ENCODE data around the gene ANK2. TPM values are rescaled to one million over a fixed set of nuclear protein-coding genes. Genes with fewer than 3 reads are reported as not detected.

ANK2 gene
- total RNA-seq, 8 experiments from 2014 or later, result 46.7 to 361 (median 116) TPM

- no peak overlapping the region for H3K4me3 ChIP-seq
- no peak overlapping the region for H3K27ac ChIP-seq
- in situ Hi-C loops (cut with MboI; ENCODE audit: low pct_unique_long_range_greater_than_20kb in 2 of 9, low sequenced_read_pairs in 9 of 9, unreplicated experiment in 9 of 9), result no loop called here
- peaks cover 0 to 7% of the 10 kb centered on the region in 2 donors for H3K4me1 ChIP-seq (replicated peaks in 1 of 2)
- ATAC-seq (replicated peaks in 6 of 8), result no peak
- 83 to 100% (median 100%) methylated on average over 1 of the region's 1 CpG; no CpG with 5 or more reads in 1 of the 10 experiments for WGBS, 10 experiments
Measured at GRCh38 chr4:113024388-113024787, 25.1 kb upstream of the ANK2 start.

GRCh38 chr4:113025416-113025815, 24.0 kb upstream of the ANK2 start:
- 86 to 100% (median 100%) methylated on average over 1 of the region's 1 CpG; no CpG with 5 or more reads in 4 of the 10 experiments for WGBS, 10 experiments
- Histone ChIP-seq H3K4me3 (no peak overlapping the region), H3K27ac (no peak overlapping the region), H3K4me1 (replicated peaks in 1 of 2) (peaks cover 3 to 9% of the 10 kb centered on the region in 2 donors)
- in situ Hi-C loops (cut with MboI; ENCODE audit: low pct_unique_long_range_greater_than_20kb in 2 of 9, low sequenced_read_pairs in 9 of 9, unreplicated experiment in 9 of 9), result no loop called here
- no peak for ATAC-seq (replicated peaks in 6 of 8)

GRCh38 chr4:113026556-113026955, 22.9 kb upstream of the ANK2 start:
- 0 to 100% (median 82%) methylated on average over 1 to 2 of the region's 2 CpGs for WGBS, 10 experiments
- no peak overlapping the region for H3K4me3 ChIP-seq
- H3K27ac ChIP-seq, result no peak overlapping the region
- in situ Hi-C loops (cut with MboI; ENCODE audit: low pct_unique_long_range_greater_than_20kb in 2 of 9, low sequenced_read_pairs in 9 of 9, unreplicated experiment in 9 of 9), result no loop called here
- H3K4me1 ChIP-seq (replicated peaks in 1 of 2), result peaks cover 6 to 12% of the 10 kb centered on the region in 2 donors
- peak in 5 of 8 experiments; percentile 46 to 90 (median 65) for ATAC-seq (replicated peaks in 6 of 8)

GRCh38 chr4:113028074-113028473, 21.4 kb upstream of the ANK2 start:
- in situ Hi-C loops (cut with MboI; ENCODE audit: low pct_unique_long_range_greater_than_20kb in 2 of 9, low sequenced_read_pairs in 9 of 9, unreplicated experiment in 9 of 9), result no loop called here
- WGBS, 10 experiments, result 79 to 100% (median 100%) methylated on average over 1 to 2 of the region's 2 CpGs; no CpG with 5 or more reads in 2 of the 10 experiments
- no peak overlapping the region for H3K4me3 ChIP-seq
- ATAC-seq (replicated peaks in 6 of 8), result no peak
- H3K4me1 ChIP-seq (replicated peaks in 1 of 2), result peaks cover 6 to 12% of the 10 kb centered on the region in 2 donors
- H3K27ac ChIP-seq, result no peak overlapping the region

- in situ Hi-C loops (cut with MboI; ENCODE audit: low pct_unique_long_range_greater_than_20kb in 2 of 9, low sequenced_read_pairs in 9 of 9, unreplicated experiment in 9 of 9), result no loop called here
- Histone ChIP-seq H3K4me3 (no peak overlapping the region), H3K4me1 (replicated peaks in 1 of 2) (peaks cover 6 to 10% of the 10 kb centered on the region in 2 donors), H3K27ac (no peak overlapping the region)
- WGBS, 10 experiments, result 0 to 100% (median 55%) methylated on average over 1 of the region's 1 CpG; no CpG with 5 or more reads in 2 of the 10 experiments
- no peak for ATAC-seq (replicated peaks in 6 of 8)
Measured at GRCh38 chr4:113031212-113031611, 18.2 kb upstream of the ANK2 start.

GRCh38 chr4:113040793-113041192, 8.7 kb upstream of the ANK2 start:
- Histone ChIP-seq H3K4me1 (replicated peaks in 1 of 2) (no peaks in the 10 kb centered on the region), H3K4me3 (no peak overlapping the region), H3K27ac (no peak overlapping the region)
- in situ Hi-C loops (cut with MboI; ENCODE audit: low pct_unique_long_range_greater_than_20kb in 2 of 9, low sequenced_read_pairs in 9 of 9, unreplicated experiment in 9 of 9), result no loop called here
- 70 to 100% (median 100%) methylated on average over 1 of the region's 1 CpG; no CpG with 5 or more reads in 3 of the 10 experiments for WGBS, 10 experiments
- no peak for ATAC-seq (replicated peaks in 6 of 8)

- no peak overlapping the region for H3K4me3 ChIP-seq
- H3K27ac ChIP-seq, result no peak overlapping the region
- 22 to 50% (median 43%) methylated on average over 2 of the region's 2 CpGs; no CpG with 5 or more reads in 2 of the 10 experiments for WGBS, 10 experiments
- no peak for ATAC-seq (replicated peaks in 6 of 8)
- in situ Hi-C loops (cut with MboI; ENCODE audit: low pct_unique_long_range_greater_than_20kb in 2 of 9, low sequenced_read_pairs in 9 of 9, unreplicated experiment in 9 of 9), result no loop called here
- no peaks in the 10 kb centered on the region for H3K4me1 ChIP-seq (replicated peaks in 1 of 2)
Measured at GRCh38 chr4:113042502-113042901, 7.0 kb upstream of the ANK2 start.

- no peak overlapping the region for H3K27ac ChIP-seq
- H3K4me1 ChIP-seq (replicated peaks in 1 of 2), result no peaks in the 10 kb centered on the region
- in situ Hi-C loops (cut with MboI; ENCODE audit: low pct_unique_long_range_greater_than_20kb in 2 of 9, low sequenced_read_pairs in 9 of 9, unreplicated experiment in 9 of 9), result no loop called here
- ATAC-seq (replicated peaks in 6 of 8), result no peak
- H3K4me3 ChIP-seq, result no peak overlapping the region
Measured at GRCh38 chr4:113043591-113043990, 5.9 kb upstream of the ANK2 start.

GRCh38 chr4:113050371-113050755, 910 bp downstream of the ANK2 start:
- peak overlapping the region in 1 of 2 donors; percentile 24 for H3K27ac ChIP-seq
- 0 to 20% (median 0%) methylated on average over 1 to 2 of the region's 2 CpGs; no CpG with 5 or more reads in 3 of the 10 experiments for WGBS, 10 experiments
- ATAC-seq (replicated peaks in 6 of 8), result peak; percentile 14 to 86 (median 44)

GRCh38 chr4:113050837-113051236, 1.4 kb downstream of the ANK2 start:
- H3K4me1 ChIP-seq (replicated peaks in 1 of 2), result peaks cover 6 to 22% of the 10 kb centered on the region in 2 donors
- in situ Hi-C loops (cut with MboI; ENCODE audit: low pct_unique_long_range_greater_than_20kb in 2 of 9, low sequenced_read_pairs in 9 of 9, unreplicated experiment in 9 of 9), result no loop called here
- 82 to 100% (median 90%) methylated on average over 2 to 3 of the region's 3 CpGs for WGBS, 10 experiments
- peak overlapping the region; percentile 38 to 45 (median 41) for H3K4me3 ChIP-seq
- no peak for ATAC-seq (replicated peaks in 6 of 8)
- H3K27ac ChIP-seq, result no peak overlapping the region

More at GRCh38 chr4:113050371-113050755, 910 bp downstream of the ANK2 start:
- peak overlapping the region; percentile 38 to 45 (median 41) for H3K4me3 ChIP-seq
- H3K4me1 ChIP-seq (replicated peaks in 1 of 2), result peaks cover 6 to 22% of the 10 kb centered on the region in 2 donors
- in situ Hi-C loops (cut with MboI; ENCODE audit: low pct_unique_long_range_greater_than_20kb in 2 of 9, low sequenced_read_pairs in 9 of 9, unreplicated experiment in 9 of 9), result no loop called here

GRCh38 chr4:113051361-113051760, 1.9 kb downstream of the ANK2 start:
- WGBS, 10 experiments, result 17 to 100% (median 76%) methylated on average over 1 to 2 of the region's 2 CpGs
- Histone ChIP-seq H3K4me1 (replicated peaks in 1 of 2) (peaks cover 6 to 22% of the 10 kb centered on the region in 2 donors), H3K27ac (no peak overlapping the region), H3K4me3 (peak overlapping the region in 4 of 5 donors; percentile 38 to 45 (median 40))
- in situ Hi-C loops (cut with MboI; ENCODE audit: low pct_unique_long_range_greater_than_20kb in 2 of 9, low sequenced_read_pairs in 9 of 9, unreplicated experiment in 9 of 9), result no loop called here
- ATAC-seq (replicated peaks in 6 of 8), result no peak

GRCh38 chr4:113052379-113052951, 3.0 kb downstream of the ANK2 start:
- WGBS, 10 experiments, result 19 to 100% (median 93%) methylated on average over 1 to 8 of the region's 9 CpGs; no CpG with 5 or more reads in 1 of the 10 experiments
- in situ Hi-C loops (cut with MboI; ENCODE audit: low pct_unique_long_range_greater_than_20kb in 2 of 9, low sequenced_read_pairs in 9 of 9, unreplicated experiment in 9 of 9), result no loop called here
- H3K4me3 ChIP-seq, result no peak overlapping the region
- H3K4me1 ChIP-seq (replicated peaks in 1 of 2), result peaks cover 6 to 22% of the 10 kb centered on the region in 2 donors
- no peak overlapping the region for H3K27ac ChIP-seq
- ATAC-seq (replicated peaks in 6 of 8), result peak in 1 of 8 experiments; percentile 51

GRCh38 chr4:113053883-113054282, 4.4 kb downstream of the ANK2 start:
- in situ Hi-C loops (cut with MboI; ENCODE audit: low pct_unique_long_range_greater_than_20kb in 2 of 9, low sequenced_read_pairs in 9 of 9, unreplicated experiment in 9 of 9), result no loop called here
- Histone ChIP-seq H3K27ac (no peak overlapping the region), H3K4me3 (no peak overlapping the region), H3K4me1 (replicated peaks in 1 of 2) (peaks cover 4 to 20% of the 10 kb centered on the region in 2 donors)
- no peak for ATAC-seq (replicated peaks in 6 of 8)

GRCh38 chr4:113056318-113056717, 6.9 kb downstream of the ANK2 start:
- 76 to 100% (median 83%) methylated on average over 1 to 2 of the region's 2 CpGs; no CpG with 5 or more reads in 1 of the 10 experiments for WGBS, 10 experiments
- Histone ChIP-seq H3K4me3 (no peak overlapping the region), H3K4me1 (replicated peaks in 1 of 2) (peaks cover 0 to 11% of the 10 kb centered on the region in 2 donors), H3K27ac (no peak overlapping the region)
- no peak for ATAC-seq (replicated peaks in 6 of 8)
- in situ Hi-C loops (cut with MboI; ENCODE audit: low pct_unique_long_range_greater_than_20kb in 2 of 9, low sequenced_read_pairs in 9 of 9, unreplicated experiment in 9 of 9), result no loop called here
